ENCODE data around the gene LRP4.

- TF ChIP-seq CTCF (tag by site-specific recombination; IDR thresholded peaks at IDR 0.05) (no peak), ZNF747 (tag by site-specific recombination; IDR thresholded peaks at IDR 0.05) (no peak), ZNF24 (tag by site-specific recombination; IDR thresholded peaks at IDR 0.05) (no peak), ZNF658 (tag by site-specific recombination; IDR thresholded peaks at IDR 0.05) (no peak), ZNF580 (tag by site-specific recombination; IDR thresholded peaks at IDR 0.05) (no peak), YY1 (tag by site-specific recombination; IDR thresholded peaks at IDR 0.05) (no peak), ZNF558 (tag by site-specific recombination; IDR thresholded peaks at IDR 0.05) (no peak), ZFP69B (tag by site-specific recombination; IDR thresholded peaks at IDR 0.05) (no peak)
Measured at GRCh38 chr11:46874586-46874985, 43.8 kb downstream of the LRP4 start.

Data from HEK293 (cell line).